GM12878 (cell line): ENCODE measurements around the gene CNTNAP2. TPM values are rescaled to one million over a fixed set of nuclear protein-coding genes. Genes with fewer than 3 reads are reported as not detected.

Source experiments
- ATAC-seq: fragments of 200-7000 bp; cut with Tn5 transposase; 3 replicates; pipeline ENCODE4 v1.9.1; 2020; ENCODE audit warnings: mild to moderate bottlenecking, moderate library complexity
- BruUV-seq: library from RNA; stranded (reverse); fragments of 400-500 nt; replicated peaks from 2 replicates; lab custom pipeline; 2021; lab: Mats Ljungman, UMichigan
- CTCF ChIA-PET: fragments of 300-600 bp; sonication (Branson Sonifier 250); formaldehyde crosslinking; extraction: SDS; loops from one replicate; lab custom pipeline; 2021; ENCODE audit warnings: inconsistent platforms; lab: Yijun Ruan, JAX
- POLR2A ChIA-PET: fragments of 350-600 bp; formaldehyde crosslinking; extraction: SDS; loops from one replicate; lab custom pipeline; 2021; ENCODE audit warnings: inconsistent platforms; lab: Charles Lee
- RAD21 ChIA-PET: fragments of 300-600 bp; sonication (Branson Sonifier 250); formaldehyde crosslinking; loops from one replicate; lab custom pipeline; 2023; ENCODE audit warnings: antibody characterized with exemption; ENCODE audit not compliant: unreplicated experiment; lab: Charles Lee
- SMC1A ChIA-PET: fragments of 300-600 bp; sonication (Branson Sonifier 250); formaldehyde crosslinking; loops from one replicate; lab custom pipeline; 2023; ENCODE audit not compliant: unreplicated experiment, uncharacterized antibody; lab: Charles Lee
- DNase-seq: peaks from one replicate; pipeline ENCODE4 v3.0.0-alpha.2; 2011; ENCODE audit warnings: low read depth, low spot score
- FAIRE-seq: peaks from 3 replicates; lab custom pipeline; 2011; peaks lifted over from hg19 to GRCh38; lab: Jason Lieb, UNC
- H2AFZ ChIP-seq: 2 replicates; pipeline ENCODE4 v1.6.0; 2011; ENCODE audit warnings: low read depth, low read length, control low read depth; ENCODE audit not compliant: control insufficient read depth
- H3K27ac ChIP-seq: 2 replicates; pipeline ENCODE4 v1.5.1; 2011; ENCODE audit warnings: control low read depth; ENCODE audit not compliant: control insufficient read depth, insufficient read depth
- H3K27me3 ChIP-seq, 2 experiments: replicated peaks in 1 of 2; 2 replicates each; pipeline versions ENCODE4 v1.6.0 to v1.6.1; 2011; ENCODE audit warnings: low read length in 1 of 2; ENCODE audit not compliant: control insufficient read depth in 2 of 2, insufficient read depth in 2 of 2
- H3K36me3 ChIP-seq, 2 experiments: 2 replicates each; pipeline ENCODE4 v1.5.1; 2011; ENCODE audit warnings: low read length in 1 of 2; ENCODE audit not compliant: control insufficient read depth in 2 of 2, insufficient read depth in 2 of 2
- H3K4me1 ChIP-seq: 2 replicates; pipeline ENCODE4 v1.6.1; 2011; ENCODE audit warnings: mild to moderate bottlenecking, low read length, moderate library complexity, mixed read lengths; ENCODE audit not compliant: control insufficient read depth, insufficient read depth
- H3K4me2 ChIP-seq: 2 replicates; pipeline ENCODE4 v1.6.0; 2011; ENCODE audit warnings: control low read depth; ENCODE audit not compliant: control insufficient read depth, insufficient read depth
- H3K4me3 ChIP-seq: fragments of 200-600 bp; sonication (generic); 2 replicates; pipeline ENCODE4 v1.5.1; 2016
- H3K79me2 ChIP-seq: 2 replicates; pipeline ENCODE4 v1.6.0; 2011; ENCODE audit warnings: low read length; ENCODE audit not compliant: control insufficient read depth, insufficient read depth
- H3K9ac ChIP-seq: 2 replicates; pipeline ENCODE4 v1.8.0; 2011; ENCODE audit warnings: low read length, control low read depth, mixed read lengths; ENCODE audit not compliant: control insufficient read depth, insufficient read depth
- H3K9me3 ChIP-seq: replicated peaks from 3 replicates; pipeline ENCODE4 v1.5.1; 2011; ENCODE audit warnings: mild to moderate bottlenecking, low read length; ENCODE audit not compliant: control insufficient read depth, insufficient read depth
- H4K20me1 ChIP-seq: 2 replicates; pipeline ENCODE4 v1.6.0; 2011; ENCODE audit not compliant: control insufficient read depth, insufficient read depth
- ATF3 ChIP-seq: IDR thresholded peaks from 2 replicates; pipeline ENCODE4 v1.6.1; 2011; ENCODE audit warnings: low read depth, mild to moderate bottlenecking, low read length, moderate library complexity, borderline replicate concordance; ENCODE audit errors: extremely low read depth
- ATF7 ChIP-seq: fragments of 450-650 bp; IDR thresholded peaks from 2 replicates; pipeline ENCODE4 v1.6.1; 2016; ENCODE audit warnings: low read depth, mild to moderate bottlenecking
- E2F8 ChIP-seq: fragments of 450-650 bp; IDR thresholded peaks from 2 replicates; pipeline ENCODE4 v1.6.1; 2018; ENCODE audit warnings: mild to moderate bottlenecking, low read depth, moderate library complexity; ENCODE audit not compliant: partially characterized antibody
- ETV6 ChIP-seq, 2 experiments: fragments of 450-650 bp in 1 of 2; IDR thresholded peaks in 1 of 2; conservative IDR thresholded peaks in 1 of 2; 2 replicates each; pipeline ENCODE4 v1.6.1; 2014; ENCODE audit warnings: antibody characterized with exemption in 1 of 2, borderline replicate concordance in 1 of 2, low read depth in 1 of 2, mild to moderate bottlenecking in 1 of 2, moderate library complexity in 1 of 2
- FOXK2 ChIP-seq: fragments of 450-650 bp; IDR thresholded peaks from 2 replicates; pipeline ENCODE4 v1.6.1; 2017; ENCODE audit warnings: mild to moderate bottlenecking, moderate library complexity
- IKZF2 ChIP-seq, 2 experiments: fragments of 450-650 bp; IDR thresholded peaks; 2 replicates each; pipeline ENCODE4 v1.6.1; 2017; ENCODE audit warnings: mild to moderate bottlenecking in 2 of 2, moderate library complexity in 2 of 2
- JUNB ChIP-seq: IDR thresholded peaks from 2 replicates; pipeline ENCODE4 v1.6.1; 2016; ENCODE audit warnings: antibody characterized with exemption, mild to moderate bottlenecking
- PKNOX1 ChIP-seq: fragments of 450-650 bp; IDR thresholded peaks from 2 replicates; pipeline ENCODE4 v1.6.1; 2016; ENCODE audit warnings: mild to moderate bottlenecking
- POU2F2 ChIP-seq: IDR thresholded peaks from 3 replicates; pipeline ENCODE4 v1.6.1; 2011; ENCODE audit warnings: low read depth, mild to moderate bottlenecking, low read length, borderline replicate concordance
- SMAD1 ChIP-seq: fragments of 450-650 bp; IDR thresholded peaks from 2 replicates; pipeline ENCODE4 v1.6.1; 2018; ENCODE audit warnings: mild to moderate bottlenecking, low read depth; ENCODE audit not compliant: partially characterized antibody
- STAT3 ChIP-seq: IDR thresholded peaks from 2 replicates; pipeline ENCODE4 v1.6.1; 2011; ENCODE audit warnings: low read depth, low read length, improper control_type of control experiment
- YBX1 ChIP-seq: fragments of 450-650 bp; IDR thresholded peaks from 2 replicates; pipeline ENCODE4 v1.6.1; 2016; ENCODE audit warnings: antibody characterized with exemption
- ZNF687 ChIP-seq: fragments of 450-650 bp; IDR thresholded peaks from 2 replicates; pipeline ENCODE4 v1.6.1; 2017; ENCODE audit warnings: mild to moderate bottlenecking, moderate library complexity
- WGBS: methylation state at CpG from one replicate; pipeline ENCODE4 v1.1.6; 2016; ENCODE audit warnings: low lambda C conversion rate; ENCODE audit not compliant: insufficient replicate concordance, insufficient coverage; ENCODE audit errors: missing lambda C conversion rate; 5-methylcytosine and 5-hydroxymethylcytosine counted together
- in situ Hi-C: fragments of 300-500 bp; cut with MboI; formaldehyde crosslinking; loops from 9 replicates; pipeline ENCODE4 v1.14.3; 2018; ENCODE audit warnings: mixed read lengths
- intact Hi-C: fragments of 100-400 bp; cut with micrococcal nuclease; formaldehyde crosslinking; loops from one replicate; pipeline ENCODE4 v1.14.2; 2022; ENCODE audit not compliant: unreplicated experiment
- polyA plus RNA-seq, 11 experiments: library from polyadenylated mRNA; depleted of rRNA in 4 of 11; unstranded in 6 of 11; stranded (reverse) in 5 of 11; fragments of >200 nt; fragmentation: Nextera tagmentation in 4 of 11; fragmentation: Illumina TruSeq in 1 of 11; extraction: Ambion mirVana in 4 of 11; extraction: Trizol in 1 of 11; gene quantifications; 1 replicate in 1 of 11; 2 replicates in 10 of 11; pipeline versions ENCODE4 v1.2.1 to v1.2.3, GENCODE V29; 2011 to 2016; ENCODE audit warnings: inconsistent platforms in 2 of 11, missing spikeins in 2 of 11, low read depth in 1 of 11
- total RNA-seq, 4 experiments: library from RNA; depleted of rRNA in 3 of 4; stranded (reverse); fragments of >200 nt in 3 of 4; fragmentation: Illumina TruSeq in 1 of 4; extraction: Trizol in 1 of 4; gene quantifications; 2 replicates each; pipeline versions ENCODE4 v1.2.1 to v1.2.3, GENCODE V29; 2013 to 2021

Gene CNTNAP2
- total and polyA plus RNA-seq, 10 of the 15 experiments (the other 5 are each of a cell fraction or from before 2014, with no cell fraction given), result 0.03 to 0.08 (median 0.03) TPM; not detected in 7

- SMC1A ChIA-PET, result no interaction called here
- Histone ChIP-seq H2AFZ (no peak overlapping the region), H3K27ac (no peak overlapping the region), H3K79me2 (no peaks in the 10 kb centered on the region), H3K4me1 (no peaks in the 10 kb centered on the region), H4K20me1 (no peaks in the 10 kb centered on the region), H3K4me2 (no peak overlapping the region), H3K9me3 (no peaks in the 10 kb centered on the region), H3K36me3 (no peaks in the 10 kb centered on the region), H3K9ac (no peak overlapping the region), H3K4me3 (no peak overlapping the region), H3K27me3 (no peaks in the 10 kb centered on the region)
- BruUV-seq, result no TSS peak
- intact Hi-C loops (no loop called here), in situ Hi-C loops (no loop called here)
- DNase-seq (no peak), FAIRE-seq (no peak), ATAC-seq (no peak)
- POLR2A ChIA-PET, result no interaction called here
- 10% methylated on average over 4 of the region's 4 CpGs for WGBS
- RAD21 ChIA-PET, result no interaction called here
- CTCF ChIA-PET, result no interaction called here
- no peak for TF ChIP-seq IKZF2 (IDR thresholded peaks at IDR 0.05)
- no peak for TF ChIP-seq E2F8
- TF ChIP-seq ATF3, result no peak
- TF ChIP-seq POU2F2, result no peak
- TF ChIP-seq PKNOX1, result no peak
- no peak for TF ChIP-seq ATF7
- TF ChIP-seq YBX1, result no peak
- TF ChIP-seq ZNF687, result no peak
- no peak for TF ChIP-seq JUNB
- TF ChIP-seq FOXK2, result no peak
- no peak for TF ChIP-seq SMAD1
- TF ChIP-seq STAT3, result no peak
- TF ChIP-seq ETV6 (conservative IDR thresholded peaks at IDR 0.05 in 1 of 2, IDR thresholded peaks at IDR 0.05 in 1 of 2; ENCODE audit: borderline replicate concordance in 1 of 2, low read depth in 1 of 2), result no peak
Measured at GRCh38 chr7:147062897-147063296, 946.3 kb downstream of the CNTNAP2 start.
